ENCODE measurements around the gene SPON1. TPM values are rescaled to one million over a fixed set of nuclear protein-coding genes. Genes with fewer than 3 reads are reported as not detected.
A peak's percentile ranks its signal among the peaks of the same experiment; 100 is the strongest.
"Not testable (repeated sequence)": the region's sequence is repeated elsewhere in the genome, so short reads cannot be mapped to it uniquely, and the experiment has no call there.

SPON1 gene
- total RNA-seq, 2 experiments from 2014 or later: 0.22 to 0.31 TPM

- Mint-ChIP-seq H3K4me3 (no peak overlapping the region), H3K36me3 (no peaks in the 10 kb centered on the region), H3K4me1 (ENCODE audit: low read depth) (peaks cover 16% of the 10 kb centered on the region), H3K27me3 (peaks cover 32% of the 10 kb centered on the region), H3K27ac (no peak overlapping the region), H3K9me3 (no peaks in the 10 kb centered on the region)
- no peak for DNase-seq
- ChIA-PET POLR2A (no interaction called here), CTCF (interaction anchor here (0.7 to 1.6 kb wide), 5 partner anchors 9 to 285 kb away, joined by 3 to 6 read pairs (median 4); no protein-coding TSS in a partner anchor)
- intact Hi-C loops (cut with micrococcal nuclease): loop anchor here (10.0 kb wide), 1 partner anchor 301 kb away; the partner anchor contains the start of gene FAR1
These were observed 2.8 kb downstream of the SPON1 start for GRCh38 chr11:13965337-13965736.

GRCh38 chr11:13966013-13966412 lies 3.5 kb downstream of the SPON1 start:
- no peaks in the 10 kb centered on the region for H3K36me3 Mint-ChIP-seq
- H3K9me3 Mint-ChIP-seq: no peaks in the 10 kb centered on the region
- no peak for DNase-seq
- peaks cover 16% of the 10 kb centered on the region for H3K4me1 Mint-ChIP-seq (ENCODE audit: low read depth)
- intact Hi-C loops (cut with micrococcal nuclease): loop anchor here (10.0 kb wide), 1 partner anchor 301 kb away; the partner anchor contains the start of gene FAR1
- H3K27ac Mint-ChIP-seq: no peak overlapping the region
- POLR2A ChIA-PET: no interaction called here
- H3K4me3 Mint-ChIP-seq: no peak overlapping the region
- peaks cover 29% of the 10 kb centered on the region for H3K27me3 Mint-ChIP-seq
- CTCF ChIA-PET: interaction anchor here (1.6 kb wide), 1 partner anchor 193 kb away, joined by 6 read pairs; no protein-coding TSS in a partner anchor

GRCh38 chr11:13966486-13966885 lies 4.0 kb downstream of the SPON1 start:
- Mint-ChIP-seq H3K4me3 (no peak overlapping the region), H3K9me3 (no peaks in the 10 kb centered on the region), H3K4me1 (ENCODE audit: low read depth) (peaks cover 16% of the 10 kb centered on the region), H3K27ac (no peak overlapping the region), H3K27me3 (peaks cover 25% of the 10 kb centered on the region), H3K36me3 (no peaks in the 10 kb centered on the region)
- ChIA-PET POLR2A (no interaction called here), CTCF (no interaction called here)
- DNase-seq: no peak
- intact Hi-C loops (cut with micrococcal nuclease): loop anchor here (10.0 kb wide), 1 partner anchor 302 kb away; the partner anchor contains the start of gene FAR1

- Mint-ChIP-seq H3K36me3 (no peaks in the 10 kb centered on the region), H3K9me3 (no peaks in the 10 kb centered on the region), H3K27me3 (peaks cover under 1% of the 10 kb centered on the region), H3K4me1 (ENCODE audit: low read depth) (peaks cover 18% of the 10 kb centered on the region), H3K27ac (no peak overlapping the region), H3K4me3 (no peak overlapping the region)
- POLR2A ChIA-PET: interaction anchor here (0.5 kb wide), 1 partner anchor 216 kb away, joined by 3 read pairs; no protein-coding TSS in a partner anchor
- CTCF ChIA-PET: interaction anchor here (0.9 to 7.2 kb wide), 6 partner anchors 14 to 199 kb away, joined by 3 to 45 read pairs (median 3); no protein-coding TSS in a partner anchor
- peak; percentile 33 for DNase-seq
- intact Hi-C loops (cut with micrococcal nuclease): loop anchor here (1.0 kb wide), 1 partner anchor 177 kb away; no protein-coding TSS in a partner anchor
These were observed 8.5 kb downstream of the SPON1 start for GRCh38 chr11:13970986-13971385.

- CTCF ChIA-PET: interaction anchor here (0.6 to 7.2 kb wide), 7 partner anchors 9 to 200 kb away, joined by 3 to 45 read pairs (median 3); partner anchors contain the start of gene SPON1
- POLR2A ChIA-PET: no interaction called here
- peak; percentile 31 for DNase-seq
- H3K4me3 Mint-ChIP-seq: no peak overlapping the region
- peak overlapping the region; percentile 73 for H3K27ac Mint-ChIP-seq
- H3K9me3 Mint-ChIP-seq: no peaks in the 10 kb centered on the region
- H3K4me1 Mint-ChIP-seq (ENCODE audit: low read depth): peaks cover 18% of the 10 kb centered on the region
- no peaks in the 10 kb centered on the region for H3K27me3 Mint-ChIP-seq
- no peaks in the 10 kb centered on the region for H3K36me3 Mint-ChIP-seq
- intact Hi-C loops (cut with micrococcal nuclease): loop anchor here (2.0 kb wide), 1 partner anchor 103 kb away; no protein-coding TSS in a partner anchor
These were observed 9.8 kb downstream of the SPON1 start for GRCh38 chr11:13972043-13972910.

- Mint-ChIP-seq H3K4me1 (ENCODE audit: low read depth) (peaks cover 18% of the 10 kb centered on the region), H3K36me3 (no peaks in the 10 kb centered on the region), H3K9me3 (no peaks in the 10 kb centered on the region), H3K27me3 (no peaks in the 10 kb centered on the region), H3K4me3 (no peak overlapping the region), H3K27ac (peak overlapping the region; percentile 73)
- ChIA-PET CTCF (interaction anchor here (0.7 to 7.2 kb wide), 4 partner anchors 10 to 21 kb away, joined by 3 to 45 read pairs (median 5); partner anchors contain the start of gene SPON1), POLR2A (no interaction called here)
- intact Hi-C loops (cut with micrococcal nuclease): loop anchor here (2.0 kb wide), 1 partner anchor 102 kb away; no protein-coding TSS in a partner anchor
- peak; percentile 17 for DNase-seq
These were observed 10.4 kb downstream of the SPON1 start for GRCh38 chr11:13972944-13973343.

GRCh38 chr11:13974631-13975030 lies 12.1 kb downstream of the SPON1 start:
- Mint-ChIP-seq H3K36me3 (no peaks in the 10 kb centered on the region), H3K4me3 (no peak overlapping the region), H3K27ac (no peak overlapping the region), H3K4me1 (ENCODE audit: low read depth) (peaks cover 13% of the 10 kb centered on the region), H3K27me3 (no peaks in the 10 kb centered on the region), H3K9me3 (no peaks in the 10 kb centered on the region)
- DNase-seq: no peak
- ChIA-PET CTCF (interaction anchor here (7.2 kb wide), 1 partner anchor 17 kb away, joined by 45 read pairs; no protein-coding TSS in a partner anchor), POLR2A (no interaction called here)
- intact Hi-C loops (cut with micrococcal nuclease): no loop called here

GRCh38 chr11:13983081-13983751 lies 20.7 kb downstream of the SPON1 start:
- Mint-ChIP-seq H3K27ac (no peak overlapping the region), H3K27me3 (no peaks in the 10 kb centered on the region), H3K36me3 (no peaks in the 10 kb centered on the region), H3K4me1 (ENCODE audit: low read depth) (no peaks in the 10 kb centered on the region), H3K9me3 (peaks cover 3% of the 10 kb centered on the region), H3K4me3 (no peak overlapping the region)
- no peak for DNase-seq
- ChIA-PET POLR2A (no interaction called here), CTCF (no interaction called here)
- intact Hi-C loops (cut with micrococcal nuclease): no loop called here

GRCh38 chr11:13984616-13985450 lies 22.3 kb downstream of the SPON1 start:
- no peak overlapping the region for H3K4me3 Mint-ChIP-seq
- H3K36me3 Mint-ChIP-seq: no peaks in the 10 kb centered on the region
- no peak for DNase-seq
- ChIA-PET CTCF (no interaction called here), POLR2A (no interaction called here)
- H3K9me3 Mint-ChIP-seq: peaks cover 3% of the 10 kb centered on the region
- H3K27ac Mint-ChIP-seq: no peak overlapping the region
- no peaks in the 10 kb centered on the region for H3K4me1 Mint-ChIP-seq (ENCODE audit: low read depth)
- intact Hi-C loops (cut with micrococcal nuclease): no loop called here
- no peaks in the 10 kb centered on the region for H3K27me3 Mint-ChIP-seq

- H3K27me3 Mint-ChIP-seq; H3K27ac Mint-ChIP-seq; POLR2A ChIA-PET; H3K9me3 Mint-ChIP-seq; H3K4me1 Mint-ChIP-seq (ENCODE audit: low read depth); H3K36me3 Mint-ChIP-seq; H3K4me3 Mint-ChIP-seq; intact Hi-C loops (cut with micrococcal nuclease); DNase-seq; CTCF ChIA-PET: not testable (repeated sequence)
These were observed 24.2 kb downstream of the SPON1 start for GRCh38 chr11:13986695-13987094.

GRCh38 chr11:13992158-13992856 lies 29.8 kb downstream of the SPON1 start:
- H3K4me3 Mint-ChIP-seq; H3K27me3 Mint-ChIP-seq; H3K36me3 Mint-ChIP-seq; intact Hi-C loops (cut with micrococcal nuclease); H3K9me3 Mint-ChIP-seq; DNase-seq; POLR2A ChIA-PET; H3K27ac Mint-ChIP-seq; CTCF ChIA-PET; H3K4me1 Mint-ChIP-seq (ENCODE audit: low read depth): not testable (repeated sequence)
